Caco-2 (cell line): ENCODE measurements around the gene OGFOD1. TPM values are rescaled to one million over a fixed set of nuclear protein-coding genes. Genes with fewer than 3 reads are reported as not detected.

Experiments used
- BruUV-seq: library from RNA; stranded (reverse); fragments of 400-500 nt; replicated peaks from 2 replicates; lab custom pipeline; 2021; lab: Mats Ljungman, UMichigan
- CTCF ChIA-PET: fragments of 300-600 bp; sonication (Branson Sonifier 250); formaldehyde crosslinking; loops from one replicate; lab custom pipeline; 2022; ENCODE audit warnings: antibody characterized with exemption; lab: Charles Lee
- POLR2A ChIA-PET: fragments of 300-600 bp; sonication (Branson Sonifier 250); formaldehyde crosslinking; loops from one replicate; lab custom pipeline; 2022; ENCODE audit warnings: antibody characterized with exemption; lab: Charles Lee
- DNase-seq, 2 experiments: peaks; one replicate each; pipeline versions ENCODE4 v3.0.0 to v3.0.0-alpha.2; 2020 to 2022
- H3K27me3 ChIP-seq: replicated peaks from 2 replicates; pipeline ENCODE4 v1.6.0; 2011; ENCODE audit warnings: low read length; ENCODE audit not compliant: control insufficient read depth, insufficient read depth
- H3K36me3 ChIP-seq: 2 replicates; pipeline ENCODE4 v1.5.1; 2011; ENCODE audit warnings: low read length; ENCODE audit not compliant: control insufficient read depth, insufficient read depth
- H3K4me1 ChIP-seq: fragments of 250-450 bp; sonication (Bioruptor Pico); 2 replicates; pipeline ENCODE4 v1.5.1; 2020; ENCODE audit warnings: mild to moderate bottlenecking
- H3K4me3 ChIP-seq: 2 replicates; pipeline ENCODE4 v1.5.1; 2011; ENCODE audit warnings: low read depth, mild to moderate bottlenecking, control low read depth, low read length
- H3K9me3 ChIP-seq: fragments of 250-450 bp; sonication (Bioruptor Pico); 2 replicates; pipeline ENCODE4 v1.5.1; 2020; ENCODE audit warnings: mild to moderate bottlenecking, moderate library complexity
- H3K27ac Mint-ChIP-seq: one replicate; pipeline ENCODE4 v1.8.0; 2022; ENCODE audit warnings: mixed read lengths; ENCODE audit not compliant: unreplicated experiment
- H3K27me3 Mint-ChIP-seq: one replicate; pipeline ENCODE4 v1.8.0; 2022; ENCODE audit warnings: mixed read lengths; ENCODE audit not compliant: insufficient read depth, unreplicated experiment
- H3K36me3 Mint-ChIP-seq: one replicate; pipeline ENCODE4 v1.8.0; 2022; ENCODE audit warnings: mild to moderate bottlenecking, mixed read lengths; ENCODE audit not compliant: insufficient read depth, unreplicated experiment
- H3K4me1 Mint-ChIP-seq: one replicate; pipeline ENCODE4 v1.8.0; 2022; ENCODE audit warnings: low read depth, mixed read lengths; ENCODE audit not compliant: unreplicated experiment
- H3K4me3 Mint-ChIP-seq: one replicate; pipeline ENCODE4 v1.8.0; 2022; ENCODE audit warnings: mild to moderate bottlenecking, moderate library complexity, mixed read lengths; ENCODE audit not compliant: unreplicated experiment
- H3K9me3 Mint-ChIP-seq: one replicate; pipeline ENCODE4 v1.8.0; 2022; ENCODE audit warnings: mixed read lengths; ENCODE audit not compliant: unreplicated experiment
- intact Hi-C: fragments of 100-400 bp; cut with micrococcal nuclease; formaldehyde crosslinking; loops from one replicate; pipeline ENCODE4 v1.10.0; 2022; ENCODE audit not compliant: unreplicated experiment
- total RNA-seq: library from RNA; stranded (reverse); gene quantifications from 2 replicates; pipeline ENCODE4 v1.2.3, GENCODE V29; 2022
- TF ChIP-seq, protein P1 (sequence below), 2 experiments: fragments of 200-600 bp in 1 of 2; IDR thresholded peaks; 1 replicate in 1 of 2; 2 replicates in 1 of 2; pipeline versions ENCODE4 v1.5.1 to v1.8.0; 2011 to 2022; ENCODE audit warnings: antibody characterized with exemption in 1 of 2, control low read depth in 1 of 2, inconsistent platforms in 1 of 2, low read depth in 1 of 2, low read length in 1 of 2, mild to moderate bottlenecking in 1 of 2, moderate library complexity in 1 of 2; ENCODE audit not compliant: insufficient read depth in 1 of 2, severe bottlenecking in 1 of 2, unreplicated experiment in 1 of 2

Gene OGFOD1
- total RNA-seq, 1 experiment from 2014 or later, result 79.0 TPM

DNA sequence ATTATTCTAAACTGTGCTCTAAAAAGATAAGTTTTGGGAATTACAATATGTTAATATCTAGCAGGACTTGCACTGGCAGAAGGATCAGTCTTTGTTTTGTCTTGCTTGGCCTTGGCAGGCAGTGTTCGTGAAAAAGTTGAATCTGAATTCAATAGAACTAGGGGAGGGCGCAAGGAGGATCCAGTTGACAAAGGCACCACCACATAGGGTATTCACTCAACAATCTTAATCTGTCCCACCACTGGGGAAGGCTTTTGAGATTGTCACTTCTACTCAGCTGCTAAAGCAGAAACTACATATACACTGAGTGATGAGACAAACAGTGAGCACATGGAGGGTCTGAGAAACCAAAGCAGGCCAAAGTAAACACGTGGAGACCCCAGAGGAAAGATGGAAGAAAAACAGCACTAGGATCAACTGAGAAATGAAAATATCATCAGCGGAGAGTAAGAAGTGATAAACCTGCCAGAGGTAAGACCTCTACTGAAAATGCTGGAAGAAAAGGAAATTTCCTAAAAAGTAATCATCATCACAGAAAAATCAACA is 28.4 kb upstream of the OGFOD1 start:
- Histone ChIP-seq H3K4me3 (no peak overlapping the region), H3K9me3 (no peaks in the 10 kb centered on the region), H3K4me1 (peaks cover 25% of the 10 kb centered on the region), H3K27me3 (no peaks in the 10 kb centered on the region), H3K36me3 (no peaks in the 10 kb centered on the region)
- Mint-ChIP-seq H3K27ac (no peak overlapping the region), H3K4me3 (peak overlapping the region; percentile 90), H3K36me3 (peaks cover 14% of the 10 kb centered on the region), H3K4me1 (peaks cover 33% of the 10 kb centered on the region), H3K27me3 (no peaks in the 10 kb centered on the region), H3K9me3 (no peaks in the 10 kb centered on the region)
- intact Hi-C loops, result no loop called here
- no peak for DNase-seq
- CTCF ChIA-PET, result interaction anchor here (0.8 kb wide), 1 partner anchor 21 kb away, joined by 3 read pairs; no protein-coding TSS in a partner anchor
- POLR2A ChIA-PET, result no interaction called here
- BruUV-seq, result no TSS peak
- TF ChIP-seq, protein P1, sequence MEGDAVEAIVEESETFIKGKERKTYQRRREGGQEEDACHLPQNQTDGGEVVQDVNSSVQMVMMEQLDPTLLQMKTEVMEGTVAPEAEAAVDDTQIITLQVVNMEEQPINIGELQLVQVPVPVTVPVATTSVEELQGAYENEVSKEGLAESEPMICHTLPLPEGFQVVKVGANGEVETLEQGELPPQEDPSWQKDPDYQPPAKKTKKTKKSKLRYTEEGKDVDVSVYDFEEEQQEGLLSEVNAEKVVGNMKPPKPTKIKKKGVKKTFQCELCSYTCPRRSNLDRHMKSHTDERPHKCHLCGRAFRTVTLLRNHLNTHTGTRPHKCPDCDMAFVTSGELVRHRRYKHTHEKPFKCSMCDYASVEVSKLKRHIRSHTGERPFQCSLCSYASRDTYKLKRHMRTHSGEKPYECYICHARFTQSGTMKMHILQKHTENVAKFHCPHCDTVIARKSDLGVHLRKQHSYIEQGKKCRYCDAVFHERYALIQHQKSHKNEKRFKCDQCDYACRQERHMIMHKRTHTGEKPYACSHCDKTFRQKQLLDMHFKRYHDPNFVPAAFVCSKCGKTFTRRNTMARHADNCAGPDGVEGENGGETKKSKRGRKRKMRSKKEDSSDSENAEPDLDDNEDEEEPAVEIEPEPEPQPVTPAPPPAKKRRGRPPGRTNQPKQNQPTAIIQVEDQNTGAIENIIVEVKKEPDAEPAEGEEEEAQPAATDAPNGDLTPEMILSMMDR (IDR thresholded peaks at IDR 0.05; ENCODE audit: insufficient read depth in 1 of 2, low read depth in 1 of 2, low read length in 1 of 2, severe bottlenecking in 1 of 2, unreplicated experiment in 1 of 2), result no peak

DNA sequence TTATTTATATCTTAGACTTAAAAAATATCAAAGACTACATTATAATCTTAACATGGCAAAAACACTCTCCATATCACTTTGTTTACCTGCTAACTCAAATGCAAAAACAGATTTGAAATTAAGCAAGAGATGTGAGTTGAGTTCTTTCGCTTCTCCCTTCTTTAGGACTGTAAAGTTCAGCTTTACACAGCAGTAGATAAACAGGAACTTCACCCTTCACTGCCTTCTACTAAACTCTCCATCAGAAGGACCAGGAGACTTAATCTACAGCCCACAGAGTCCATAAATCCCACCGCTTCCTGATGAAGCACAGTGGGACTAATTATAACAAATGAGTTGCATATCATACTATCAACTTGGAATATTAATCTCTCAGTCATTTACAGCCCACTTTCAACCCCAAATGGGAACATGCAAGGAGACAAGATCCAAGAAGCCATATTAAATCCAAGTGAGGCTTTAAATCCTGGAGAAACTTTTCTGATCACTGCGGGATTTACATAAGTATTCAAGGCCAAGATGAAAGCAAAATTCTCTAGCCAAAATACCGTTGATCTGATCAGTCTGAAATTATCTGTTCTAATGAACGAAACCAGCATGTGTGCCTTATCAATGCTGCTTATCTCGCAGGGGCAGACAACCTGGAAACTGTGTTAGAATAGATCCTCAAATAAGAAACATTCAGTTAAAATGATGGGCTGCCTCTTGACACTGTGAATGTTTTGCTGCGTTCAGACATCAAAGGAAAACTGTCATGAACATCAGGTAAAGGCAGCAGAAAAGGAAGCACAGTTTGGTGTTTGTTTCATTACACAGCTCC is 27.6 kb upstream of the OGFOD1 start:
- Mint-ChIP-seq H3K9me3 (no peaks in the 10 kb centered on the region), H3K4me1 (peaks cover 33% of the 10 kb centered on the region), H3K27ac (peak overlapping the region; percentile 68), H3K4me3 (peak overlapping the region; percentile 90), H3K27me3 (no peaks in the 10 kb centered on the region), H3K36me3 (peaks cover 14% of the 10 kb centered on the region)
- intact Hi-C loops, result no loop called here
- peak overlapping the region; percentile 81 for H3K4me3 ChIP-seq
- ChIA-PET POLR2A (interaction anchor here (1.6 kb wide), 1 partner anchor 27 kb away, joined by 6 read pairs; the partner anchor contains the start of genes NUDT21 and OGFOD1), CTCF (interaction anchor here (0.8 kb wide), 1 partner anchor 22 kb away, joined by 3 read pairs; no protein-coding TSS in a partner anchor)
- H3K36me3 ChIP-seq, result no peaks in the 10 kb centered on the region; the same call in 1 of the 2 replicates
- TF ChIP-seq, protein P1 (IDR thresholded peaks at IDR 0.05; ENCODE audit: insufficient read depth in 1 of 2, low read depth in 1 of 2, low read length in 1 of 2, severe bottlenecking in 1 of 2, unreplicated experiment in 1 of 2), result no peak
- TSS peak; percentile 50 for BruUV-seq
- H3K4me1 ChIP-seq, result peaks cover 25% of the 10 kb centered on the region
- no peaks in the 10 kb centered on the region for H3K27me3 ChIP-seq
- no peaks in the 10 kb centered on the region for H3K9me3 ChIP-seq
- DNase-seq, result no peak

DNA sequence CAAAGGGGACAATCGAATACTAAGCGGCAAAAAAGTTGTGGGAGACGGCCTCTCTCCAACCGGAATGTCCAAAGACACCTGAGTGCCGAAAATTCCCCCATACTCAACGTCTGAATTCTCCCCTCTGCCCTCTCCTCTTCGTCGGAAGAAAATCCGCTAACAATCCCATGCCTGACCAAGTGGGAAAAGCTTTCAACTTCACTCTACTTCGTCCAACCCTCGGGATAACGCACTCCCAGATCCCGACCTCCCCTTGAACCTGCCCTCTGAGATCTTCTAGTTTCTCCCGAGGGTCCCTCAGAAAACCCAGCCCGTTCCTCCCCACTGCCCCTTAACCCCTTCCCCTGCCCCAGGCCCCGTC is 27.0 kb upstream of the OGFOD1 start:
- BruUV-seq, result no TSS peak
- intact Hi-C loops, result no loop called here
- Histone ChIP-seq H3K4me1 (peaks cover 25% of the 10 kb centered on the region), H3K27me3 (no peaks in the 10 kb centered on the region), H3K36me3 (no peaks in the 10 kb centered on the region; the same call in 1 of the 2 replicates), H3K9me3 (no peaks in the 10 kb centered on the region), H3K4me3 (peak overlapping the region; percentile 81)
- Mint-ChIP-seq H3K36me3 (peaks cover 14% of the 10 kb centered on the region), H3K27ac (peak overlapping the region; percentile 68), H3K4me3 (peak overlapping the region; percentile 90), H3K4me1 (peaks cover 33% of the 10 kb centered on the region), H3K9me3 (no peaks in the 10 kb centered on the region), H3K27me3 (no peaks in the 10 kb centered on the region)
- DNase-seq, result peak in 1 of 2 experiments; percentile 17
- POLR2A ChIA-PET, result interaction anchor here (1.6 kb wide), 1 partner anchor 27 kb away, joined by 6 read pairs; the partner anchor contains the start of genes NUDT21 and OGFOD1
- CTCF ChIA-PET, result no interaction called here
- TF ChIP-seq, protein P1 (IDR thresholded peaks at IDR 0.05; ENCODE audit: insufficient read depth in 1 of 2, low read depth in 1 of 2, low read length in 1 of 2, severe bottlenecking in 1 of 2, unreplicated experiment in 1 of 2), result no peak
